ENCODE data around the gene TAL2. TPM values are rescaled to one million over a fixed set of nuclear protein-coding genes. Genes with fewer than 3 reads are reported as not detected.

TAL2 gene
- polyA plus RNA-seq, 1 donor: 0.58 TPM

- no CpG with 5 or more reads among the region's 3 CpGs for whole genome bisulfite sequencing (ENCODE audit: insufficient coverage, low lambda C conversion rate)
- H3K27ac ChIP-seq (ENCODE audit: low read length): no peak overlapping the region
- no peaks in the 10 kb centered on the region for H3K36me3 ChIP-seq (ENCODE audit: control insufficient read depth, insufficient read depth, low read length)
- DNase-seq: no peak
- H3K4me3 ChIP-seq (ENCODE audit: low read length): no peak overlapping the region
- no peaks in the 10 kb centered on the region for H3K9me3 ChIP-seq (ENCODE audit: control insufficient read depth, low read depth, low read length)
- no peaks in the 10 kb centered on the region for H3K4me1 ChIP-seq (ENCODE audit: control insufficient read depth, insufficient read depth, low read length)
- H3K27me3 ChIP-seq (ENCODE audit: control insufficient read depth, insufficient read depth, low read length): no peaks in the 10 kb centered on the region
Measured at GRCh38 chr9:105673850-105674387, 11.7 kb downstream of the TAL2 start.

- no peaks in the 10 kb centered on the region for H3K36me3 ChIP-seq (ENCODE audit: control insufficient read depth, insufficient read depth, low read length)
- DNase-seq: no peak
- WGBS (ENCODE audit: insufficient coverage, low lambda C conversion rate): no CpG with 5 or more reads among the region's 6 CpGs
- no peak overlapping the region for H3K27ac ChIP-seq (ENCODE audit: low read length)
- no peaks in the 10 kb centered on the region for H3K4me1 ChIP-seq (ENCODE audit: control insufficient read depth, insufficient read depth, low read length)
- H3K27me3 ChIP-seq (ENCODE audit: control insufficient read depth, insufficient read depth, low read length): no peaks in the 10 kb centered on the region
- no peak overlapping the region for H3K4me3 ChIP-seq (ENCODE audit: low read length)
- no peaks in the 10 kb centered on the region for H3K9me3 ChIP-seq (ENCODE audit: control insufficient read depth, low read depth, low read length)
Measured at GRCh38 chr9:105676351-105676923, 14.2 kb downstream of the TAL2 start.

DNA sequence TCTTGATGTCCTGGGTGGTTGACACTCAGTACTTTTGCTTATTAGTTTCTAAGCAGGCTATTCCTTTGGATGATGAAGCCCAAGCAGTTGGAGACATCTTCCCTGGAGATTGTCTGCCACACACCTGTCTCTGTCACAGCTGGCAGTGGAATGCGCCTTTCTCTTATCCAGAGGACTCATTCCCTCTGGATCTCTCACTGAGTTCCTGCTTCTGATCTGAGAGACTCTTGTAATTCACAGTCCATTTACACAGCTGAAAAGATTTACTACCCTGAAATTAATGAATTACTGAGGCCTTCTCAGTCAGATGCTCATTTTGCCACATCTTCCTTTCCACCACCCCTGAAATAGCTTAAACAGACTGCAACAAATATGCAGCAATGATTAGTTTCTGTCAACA lies 15.9 kb downstream of the TAL2 start:
- no peaks in the 10 kb centered on the region for H3K4me1 ChIP-seq (ENCODE audit: control insufficient read depth, insufficient read depth, low read length)
- no peaks in the 10 kb centered on the region for H3K36me3 ChIP-seq (ENCODE audit: control insufficient read depth, insufficient read depth, low read length)
- WGBS (ENCODE audit: insufficient coverage, low lambda C conversion rate): no CpG with 5 or more reads among the region's 1 CpG
- DNase-seq: no peak
- H3K4me3 ChIP-seq (ENCODE audit: low read length): no peak overlapping the region
- no peak overlapping the region for H3K27ac ChIP-seq (ENCODE audit: low read length)
- no peaks in the 10 kb centered on the region for H3K27me3 ChIP-seq (ENCODE audit: control insufficient read depth, insufficient read depth, low read length)
- H3K9me3 ChIP-seq (ENCODE audit: control insufficient read depth, low read depth, low read length): no peaks in the 10 kb centered on the region

- H3K4me1 ChIP-seq (ENCODE audit: control insufficient read depth, insufficient read depth, low read length): no peaks in the 10 kb centered on the region
- no peak for DNase-seq
- H3K27me3 ChIP-seq (ENCODE audit: control insufficient read depth, insufficient read depth, low read length): no peaks in the 10 kb centered on the region
- H3K9me3 ChIP-seq (ENCODE audit: control insufficient read depth, low read depth, low read length): no peaks in the 10 kb centered on the region
- WGBS (ENCODE audit: insufficient coverage, low lambda C conversion rate): no CpG with 5 or more reads among the region's 1 CpG
- H3K27ac ChIP-seq (ENCODE audit: low read length): no peak overlapping the region
- no peak overlapping the region for H3K4me3 ChIP-seq (ENCODE audit: low read length)
- no peaks in the 10 kb centered on the region for H3K36me3 ChIP-seq (ENCODE audit: control insufficient read depth, insufficient read depth, low read length)
Measured at GRCh38 chr9:105678781-105679180, 16.5 kb downstream of the TAL2 start.

GRCh38 chr9:105679257-105680022 lies 17.2 kb downstream of the TAL2 start:
- H3K27me3 ChIP-seq (ENCODE audit: control insufficient read depth, insufficient read depth, low read length): no peaks in the 10 kb centered on the region
- H3K4me3 ChIP-seq (ENCODE audit: low read length): no peak overlapping the region
- no peaks in the 10 kb centered on the region for H3K4me1 ChIP-seq (ENCODE audit: control insufficient read depth, insufficient read depth, low read length)
- H3K9me3 ChIP-seq (ENCODE audit: control insufficient read depth, low read depth, low read length): no peaks in the 10 kb centered on the region
- H3K27ac ChIP-seq (ENCODE audit: low read length): no peak overlapping the region
- DNase-seq: no peak
- H3K36me3 ChIP-seq (ENCODE audit: control insufficient read depth, insufficient read depth, low read length): no peaks in the 10 kb centered on the region
- 80% methylated on average over 1 of the region's 8 CpGs for WGBS (ENCODE audit: insufficient coverage, low lambda C conversion rate)

GRCh38 chr9:105681313-105681712 lies 19.1 kb downstream of the TAL2 start:
- no peaks in the 10 kb centered on the region for H3K36me3 ChIP-seq (ENCODE audit: control insufficient read depth, insufficient read depth, low read length)

GRCh38 chr9:105681724-105682123 lies 19.5 kb downstream of the TAL2 start:
- WGBS (ENCODE audit: insufficient coverage, low lambda C conversion rate): no CpG with 5 or more reads among the region's 1 CpG
- Histone ChIP-seq H3K36me3 (ENCODE audit: control insufficient read depth, insufficient read depth, low read length) (no peaks in the 10 kb centered on the region), H3K4me3 (ENCODE audit: low read length) (no peak overlapping the region), H3K27me3 (ENCODE audit: control insufficient read depth, insufficient read depth, low read length) (no peaks in the 10 kb centered on the region), H3K4me1 (ENCODE audit: control insufficient read depth, insufficient read depth, low read length) (no peaks in the 10 kb centered on the region), H3K9me3 (ENCODE audit: control insufficient read depth, low read depth, low read length) (no peaks in the 10 kb centered on the region), H3K27ac (ENCODE audit: low read length) (no peak overlapping the region)
- no peak for DNase-seq

More at GRCh38 chr9:105681313-105681712, 19.1 kb downstream of the TAL2 start:
- H3K4me1 ChIP-seq (ENCODE audit: control insufficient read depth, insufficient read depth, low read length): no peaks in the 10 kb centered on the region
- 100% methylated on average over 1 of the region's 2 CpGs for WGBS (ENCODE audit: insufficient coverage, low lambda C conversion rate)
- no peaks in the 10 kb centered on the region for H3K9me3 ChIP-seq (ENCODE audit: control insufficient read depth, low read depth, low read length)
- H3K27me3 ChIP-seq (ENCODE audit: control insufficient read depth, insufficient read depth, low read length): no peaks in the 10 kb centered on the region
- no peak for DNase-seq
- no peak overlapping the region for H3K4me3 ChIP-seq (ENCODE audit: low read length)
- H3K27ac ChIP-seq (ENCODE audit: low read length): no peak overlapping the region

- Histone ChIP-seq H3K4me1 (ENCODE audit: control insufficient read depth, insufficient read depth, low read length) (no peaks in the 10 kb centered on the region), H3K27ac (ENCODE audit: low read length) (no peak overlapping the region), H3K9me3 (ENCODE audit: control insufficient read depth, low read depth, low read length) (no peaks in the 10 kb centered on the region), H3K4me3 (ENCODE audit: low read length) (no peak overlapping the region), H3K36me3 (ENCODE audit: control insufficient read depth, insufficient read depth, low read length) (no peaks in the 10 kb centered on the region), H3K27me3 (ENCODE audit: control insufficient read depth, insufficient read depth, low read length) (no peaks in the 10 kb centered on the region)
- no peak for DNase-seq
- 100% methylated on average over 1 of the region's 1 CpG for WGBS (ENCODE audit: insufficient coverage, low lambda C conversion rate)
Measured at GRCh38 chr9:105683688-105684275, 21.5 kb downstream of the TAL2 start.

DNA sequence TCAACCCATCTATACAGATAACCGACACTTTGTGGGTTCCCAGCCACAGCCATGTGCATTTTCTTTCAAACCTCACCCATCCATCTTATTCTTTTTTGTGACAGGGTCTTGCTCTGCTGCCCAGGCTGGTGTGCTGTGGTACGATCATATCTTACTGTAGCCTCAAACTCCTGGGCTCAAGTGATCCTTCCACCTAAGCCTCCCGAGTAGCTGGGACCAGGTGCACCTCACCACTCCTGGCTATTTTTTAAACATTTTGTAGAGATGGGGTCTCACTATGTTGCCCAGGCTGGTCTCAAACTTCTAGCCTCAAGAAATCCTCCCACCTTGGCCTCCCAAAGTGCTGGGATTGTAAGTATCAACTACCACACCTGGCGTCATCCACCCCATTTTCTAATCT lies 24.7 kb downstream of the TAL2 start:
- no peaks in the 10 kb centered on the region for H3K36me3 ChIP-seq (ENCODE audit: control insufficient read depth, insufficient read depth, low read length)
- H3K27me3 ChIP-seq (ENCODE audit: control insufficient read depth, insufficient read depth, low read length): no peaks in the 10 kb centered on the region
- 83% methylated on average over 1 of the region's 4 CpGs for WGBS (ENCODE audit: insufficient coverage, low lambda C conversion rate)
- no peak for DNase-seq
- no peaks in the 10 kb centered on the region for H3K4me1 ChIP-seq (ENCODE audit: control insufficient read depth, insufficient read depth, low read length)
- H3K4me3 ChIP-seq (ENCODE audit: low read length): no peak overlapping the region
- no peak overlapping the region for H3K27ac ChIP-seq (ENCODE audit: low read length)
- no peaks in the 10 kb centered on the region for H3K9me3 ChIP-seq (ENCODE audit: control insufficient read depth, low read depth, low read length)

DNA sequence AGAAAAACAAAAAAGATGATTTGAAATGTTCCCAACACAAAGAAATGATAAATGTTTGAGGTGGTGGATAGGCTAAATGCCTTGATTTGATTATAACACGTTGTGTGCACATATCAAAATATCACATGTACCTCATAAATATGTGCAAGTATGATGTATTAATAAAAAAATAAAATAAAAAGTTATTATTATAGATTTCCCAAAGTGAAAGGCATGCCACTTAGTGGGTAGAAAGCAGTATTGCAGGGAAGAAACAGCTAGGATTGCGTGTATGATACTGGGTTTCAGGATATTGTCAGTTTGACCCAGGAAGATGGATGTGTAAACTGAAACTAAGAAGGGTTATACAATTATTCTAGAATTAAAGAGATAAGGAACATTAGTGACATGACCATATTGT lies 28.5 kb downstream of the TAL2 start:
- Histone ChIP-seq H3K27ac (ENCODE audit: low read length) (no peak overlapping the region), H3K4me3 (ENCODE audit: low read length) (no peak overlapping the region), H3K27me3 (ENCODE audit: control insufficient read depth, insufficient read depth, low read length) (peaks cover 9% of the 10 kb centered on the region), H3K4me1 (ENCODE audit: control insufficient read depth, insufficient read depth, low read length) (no peaks in the 10 kb centered on the region), H3K9me3 (ENCODE audit: control insufficient read depth, low read depth, low read length) (no peaks in the 10 kb centered on the region), H3K36me3 (ENCODE audit: control insufficient read depth, insufficient read depth, low read length) (no peaks in the 10 kb centered on the region)
- no peak for DNase-seq
- 38% methylated on average over 1 of the region's 2 CpGs for WGBS (ENCODE audit: insufficient coverage, low lambda C conversion rate)
